ENCODE measurements around the gene HSBP1L1.

GRCh38 chr18:79991494-79991893, 27.1 kb downstream of the HSBP1L1 start:
- TF ChIP-seq CTCF (IDR thresholded peaks at IDR 0.05) (no peak), POLR2A (IDR thresholded peaks at IDR 0.05) (no peak)

Measured in stomach (tissue), 4 donors.